Measurements from ENCODE around the gene USP40.

GRCh38 chr2:233429175-233429897, 137.2 kb downstream of the USP40 start:
- TF ChIP-seq, protein P1, sequence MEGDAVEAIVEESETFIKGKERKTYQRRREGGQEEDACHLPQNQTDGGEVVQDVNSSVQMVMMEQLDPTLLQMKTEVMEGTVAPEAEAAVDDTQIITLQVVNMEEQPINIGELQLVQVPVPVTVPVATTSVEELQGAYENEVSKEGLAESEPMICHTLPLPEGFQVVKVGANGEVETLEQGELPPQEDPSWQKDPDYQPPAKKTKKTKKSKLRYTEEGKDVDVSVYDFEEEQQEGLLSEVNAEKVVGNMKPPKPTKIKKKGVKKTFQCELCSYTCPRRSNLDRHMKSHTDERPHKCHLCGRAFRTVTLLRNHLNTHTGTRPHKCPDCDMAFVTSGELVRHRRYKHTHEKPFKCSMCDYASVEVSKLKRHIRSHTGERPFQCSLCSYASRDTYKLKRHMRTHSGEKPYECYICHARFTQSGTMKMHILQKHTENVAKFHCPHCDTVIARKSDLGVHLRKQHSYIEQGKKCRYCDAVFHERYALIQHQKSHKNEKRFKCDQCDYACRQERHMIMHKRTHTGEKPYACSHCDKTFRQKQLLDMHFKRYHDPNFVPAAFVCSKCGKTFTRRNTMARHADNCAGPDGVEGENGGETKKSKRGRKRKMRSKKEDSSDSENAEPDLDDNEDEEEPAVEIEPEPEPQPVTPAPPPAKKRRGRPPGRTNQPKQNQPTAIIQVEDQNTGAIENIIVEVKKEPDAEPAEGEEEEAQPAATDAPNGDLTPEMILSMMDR (conservative IDR thresholded peaks at IDR 0.05), result no peak
- TF ChIP-seq EZH2 (IDR thresholded peaks at IDR 0.05; ENCODE audit: low read depth), result no peak

All from PC-9 (cell line).